Loucy (cell line): ENCODE results near the gene MARK3.

Experiments
- H2AFZ ChIP-seq: fragments of 200-600 bp; sonication (generic); 2 replicates; pipeline ENCODE4 v1.6.0; 2016; ENCODE audit warnings: antibody characterized with exemption, mild to moderate bottlenecking, low read length, moderate library complexity
- H3F3A ChIP-seq: fragments of 200-600 bp; 2 replicates; pipeline ENCODE4 v1.6.0; 2016; ENCODE audit warnings: antibody characterized with exemption, low read depth, mild to moderate bottlenecking
- H3K27me3 ChIP-seq: fragments of 200-600 bp; sonication (generic); 2 replicates; pipeline ENCODE4 v1.6.1; 2014; ENCODE audit warnings: low read length, mild to moderate bottlenecking; ENCODE audit not compliant: insufficient read depth, poor library complexity, severe bottlenecking
- H3K36me3 ChIP-seq: fragments of 200-600 bp; sonication (generic); 2 replicates; pipeline ENCODE4 v1.6.1; 2016; ENCODE audit warnings: low read length; ENCODE audit not compliant: insufficient read depth
- H3K4me1 ChIP-seq: fragments of 200-600 bp; sonication (generic); 2 replicates; pipeline ENCODE4 v1.5.1; 2014; ENCODE audit warnings: low read length, mild to moderate bottlenecking; ENCODE audit not compliant: insufficient read depth, poor library complexity, severe bottlenecking
- H3K4me2 ChIP-seq: fragments of 200-600 bp; sonication (generic); 2 replicates; pipeline ENCODE4 v1.6.0; 2014; ENCODE audit warnings: antibody characterized with exemption, low read length, low read depth, mild to moderate bottlenecking; ENCODE audit not compliant: poor library complexity, severe bottlenecking
- H3K4me3 ChIP-seq: fragments of 200-600 bp; sonication (generic); 2 replicates; pipeline ENCODE4 v1.5.1; 2014; ENCODE audit warnings: low read length, mild to moderate bottlenecking, mixed read lengths; ENCODE audit not compliant: poor library complexity, severe bottlenecking
- H3K79me2 ChIP-seq: fragments of 200-600 bp; sonication (generic); 2 replicates; pipeline ENCODE4 v1.6.1; 2014; ENCODE audit warnings: low read length; ENCODE audit not compliant: insufficient read depth
- H3K9ac ChIP-seq: fragments of 200-600 bp; sonication (generic); 2 replicates; pipeline ENCODE4 v1.6.0; 2014; ENCODE audit warnings: mild to moderate bottlenecking, low read depth, low read length, moderate library complexity; ENCODE audit not compliant: poor library complexity, severe bottlenecking
- H3K9me2 ChIP-seq: fragments of 200-600 bp; sonication (generic); replicated peaks from 2 replicates; pipeline ENCODE4 v1.6.1; 2016; ENCODE audit warnings: low read depth, low read length, mixed read lengths
- H3K9me3 ChIP-seq: fragments of 200-600 bp; sonication (generic); 2 replicates; pipeline ENCODE4 v1.6.1; 2014; ENCODE audit warnings: mild to moderate bottlenecking, antibody characterized with exemption, low read length, low read depth; ENCODE audit not compliant: insufficient read depth
- H4K20me1 ChIP-seq: fragments of 200-600 bp; sonication (generic); 2 replicates; pipeline ENCODE4 v1.6.0; 2014; ENCODE audit warnings: antibody characterized with exemption, low read length, mild to moderate bottlenecking; ENCODE audit not compliant: insufficient read depth, poor library complexity, severe bottlenecking
- CTCF ChIP-seq: fragments of 200-600 bp; sonication (generic); conservative IDR thresholded peaks from 2 replicates; pipeline ENCODE4 v1.5.1; 2014; ENCODE audit warnings: mild to moderate bottlenecking, antibody characterized with exemption, low read length
- EZH2phosphoT487 ChIP-seq: fragments of 200-600 bp; IDR thresholded peaks from 2 replicates; pipeline ENCODE4 v1.6.1; 2018; ENCODE audit warnings: antibody characterized with exemption, mild to moderate bottlenecking, moderate library complexity, borderline replicate concordance

Gene MARK3

GRCh38 chr14:103549361-103550311, 164.4 kb downstream of the MARK3 start:
- H3K4me3 ChIP-seq, result no peak overlapping the region
- no peaks in the 10 kb centered on the region for H3K36me3 ChIP-seq
- H2AFZ ChIP-seq, result no peak overlapping the region
- no peaks in the 10 kb centered on the region for H3K79me2 ChIP-seq
- H3K9me2 ChIP-seq, result no peaks in the 10 kb centered on the region
- no peaks in the 10 kb centered on the region for H3K4me1 ChIP-seq
- no peaks in the 10 kb centered on the region for H3K9me3 ChIP-seq
- no peaks in the 10 kb centered on the region for H4K20me1 ChIP-seq
- H3K27me3 ChIP-seq, result no peaks in the 10 kb centered on the region
- no peak overlapping the region for H3K4me2 ChIP-seq
- TF ChIP-seq CTCF, result no peak
- no peak for TF ChIP-seq EZH2phosphoT487
- no peak overlapping the region for H3K9ac ChIP-seq
- no peaks in the 10 kb centered on the region for H3F3A ChIP-seq

DNA sequence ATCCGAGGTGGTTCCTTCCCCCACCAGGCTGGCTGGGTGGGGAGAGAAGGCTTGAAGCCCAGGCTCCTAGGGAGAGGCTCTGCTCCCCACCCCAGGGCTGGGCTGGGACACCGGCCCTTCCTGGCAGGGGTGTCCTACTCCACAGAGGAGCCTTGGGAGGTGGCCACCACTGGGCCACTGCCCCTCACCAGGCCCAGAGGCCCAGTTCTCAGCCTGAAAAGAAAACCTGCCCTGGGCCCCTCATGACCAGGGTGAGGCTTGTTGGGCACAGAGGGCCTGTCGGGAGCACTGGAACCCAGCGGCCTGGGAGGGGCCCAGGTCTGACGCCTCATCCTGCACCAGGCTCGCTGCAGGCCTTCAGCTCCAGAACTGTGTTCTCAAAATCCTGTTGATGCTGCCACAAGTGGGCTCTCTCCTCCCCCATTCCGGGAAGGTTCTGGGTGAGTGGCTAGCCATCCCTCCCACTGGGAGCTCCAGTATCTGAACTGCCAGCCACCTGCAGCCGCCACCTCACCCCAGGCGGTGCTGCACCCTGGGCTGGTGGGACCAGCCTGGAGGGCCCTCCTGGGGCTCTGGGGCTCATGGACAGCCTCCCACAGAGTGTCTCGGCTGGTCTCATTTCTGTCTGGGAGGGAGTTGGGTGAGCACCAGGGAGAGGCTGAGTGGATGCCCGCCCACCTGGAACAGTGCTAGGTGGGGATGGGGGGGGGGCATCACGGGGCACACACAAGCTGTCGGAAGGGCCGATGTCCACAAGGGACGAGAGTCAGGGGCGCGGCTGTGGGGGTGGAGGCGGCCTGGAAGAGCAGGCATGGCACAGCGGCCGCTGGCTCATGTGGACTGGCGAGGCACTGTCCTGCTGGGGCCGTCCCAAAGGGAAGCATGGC, 165.5 kb downstream of the MARK3 start:
- peaks cover under 1% of the 10 kb centered on the region; the same call in 1 of the 2 replicates for H3K79me2 ChIP-seq
- no peaks in the 10 kb centered on the region for H3F3A ChIP-seq
- peaks cover 3% of the 10 kb centered on the region for H4K20me1 ChIP-seq
- no peak overlapping the region for H3K4me2 ChIP-seq
- H3K4me3 ChIP-seq, result no peak overlapping the region
- TF ChIP-seq CTCF (no peak), EZH2phosphoT487 (no peak)
- H3K27me3 ChIP-seq, result no peaks in the 10 kb centered on the region
- no peaks in the 10 kb centered on the region for H3K9me2 ChIP-seq
- H3K9ac ChIP-seq, result no peak overlapping the region
- H3K4me1 ChIP-seq, result no peaks in the 10 kb centered on the region
- H3K9me3 ChIP-seq, result no peaks in the 10 kb centered on the region
- no peak overlapping the region for H2AFZ ChIP-seq
- H3K36me3 ChIP-seq, result no peaks in the 10 kb centered on the region

DNA sequence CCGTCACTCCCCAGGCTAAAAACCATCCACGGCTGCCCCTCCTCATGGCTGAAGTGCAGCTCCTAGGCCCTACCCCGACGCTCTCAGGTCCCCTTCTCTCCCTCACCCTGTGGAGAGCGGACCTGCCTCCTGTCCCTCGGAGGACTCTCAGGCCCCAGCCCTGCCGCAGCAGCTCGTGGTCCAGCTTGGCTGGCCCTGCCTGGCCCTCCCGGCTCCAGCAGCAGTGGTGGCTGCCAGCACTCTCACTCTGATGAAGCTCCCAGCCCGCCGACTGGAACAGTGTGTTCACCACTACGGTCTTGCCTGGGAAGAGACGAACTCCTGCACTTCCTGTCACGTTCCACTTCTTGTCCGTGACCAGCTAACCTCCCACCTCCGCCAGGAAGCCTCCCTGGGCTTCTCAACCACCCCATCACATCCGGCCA, 166.1 kb downstream of the MARK3 start:
- Histone ChIP-seq H3K9me2 (no peaks in the 10 kb centered on the region), H3K36me3 (no peaks in the 10 kb centered on the region), H3K4me2 (no peak overlapping the region), H2AFZ (no peak overlapping the region), H3K4me1 (no peaks in the 10 kb centered on the region), H3K9ac (no peak overlapping the region), H3F3A (no peaks in the 10 kb centered on the region), H4K20me1 (peaks cover 7% of the 10 kb centered on the region), H3K79me2 (peaks cover 4% of the 10 kb centered on the region; the same call in 1 of the 2 replicates), H3K9me3 (no peaks in the 10 kb centered on the region), H3K27me3 (no peaks in the 10 kb centered on the region), H3K4me3 (no peak overlapping the region)
- TF ChIP-seq EZH2phosphoT487, result no peak
- no peak for TF ChIP-seq CTCF
